Psoas muscle (tissue), 8 donors: ENCODE data around the gene THTPA. TPM values are rescaled to one million over a fixed set of nuclear protein-coding genes. Genes with fewer than 3 reads are reported as not detected.

Source experiments
- ATAC-seq, 4 donors: fragments of 200-7000 bp; cut with Tn5 transposase; one replicate each; pipeline ENCODE4 v1.9.1; 2020; ENCODE audit warnings: moderate library complexity in 3 of 4, mild to moderate bottlenecking in 2 of 4
- DNase-seq, 2 donors: peaks; one replicate each; pipeline ENCODE4 v3.0.0-alpha.2; 2020
- H3K27ac ChIP-seq: fragments of 200-600 bp; one replicate; pipeline ENCODE4 v1.8.0; 2022
- H3K27me3 ChIP-seq, 3 donors: fragments of 200-600 bp in 1 of 3; one replicate each; pipeline versions ENCODE4 v1.6.1 to v1.8.0; 2013 to 2022; ENCODE audit warnings: low read length in 2 of 3, mild to moderate bottlenecking in 2 of 3, moderate library complexity in 1 of 3; ENCODE audit not compliant: insufficient read depth in 3 of 3
- H3K36me3 ChIP-seq, 2 donors: fragments of 200-600 bp in 1 of 2; one replicate each; pipeline versions ENCODE4 v1.6.1 to v1.8.0; 2013 to 2022; ENCODE audit warnings: low read depth in 1 of 2, mild to moderate bottlenecking in 1 of 2, moderate library complexity in 1 of 2; ENCODE audit not compliant: insufficient read depth in 1 of 2
- H3K4me1 ChIP-seq: fragments of 200-600 bp; one replicate; pipeline ENCODE4 v1.8.0; 2022
- H3K4me3 ChIP-seq: fragments of 200-600 bp; one replicate; pipeline ENCODE4 v1.8.0; 2022; ENCODE audit warnings: mild to moderate bottlenecking
- H3K9me3 ChIP-seq: fragments of 200-600 bp; one replicate; pipeline ENCODE4 v1.8.0; 2022
- CTCF ChIP-seq: fragments of 200-600 bp; IDR thresholded peaks from one replicate; pipeline ENCODE4 v1.8.0; 2022; ENCODE audit warnings: antibody characterized with exemption
- WGBS, 3 donors: extraction: QIAGEN DNeasy Blood & Tissue Kit; methylation state at CpG; one replicate each; pipeline versions ENCODE4 v1.1.6 to v1.1.7; 2013; 5-methylcytosine and 5-hydroxymethylcytosine counted together
- intact Hi-C, 2 donors: fragments of 100-400 bp; cut with DNase I; formaldehyde crosslinking; loops; one replicate each; pipeline versions ENCODE4 v1.11.0 to v1.14.2; 2022
- polyA plus RNA-seq, 3 donors: library from polyadenylated mRNA; stranded (reverse); fragments of 200-250 nt; gene quantifications; one replicate each; pipeline ENCODE4 v1.2.3, GENCODE V29; 2013
- total RNA-seq, 4 donors: library from RNA; stranded (reverse); fragmentation: NEBNext Ultra II Directional in 2 of 4; extraction: Animal tissue kit (Norgen Biotek cat#: 25700) in 2 of 4; gene quantifications; one replicate each; pipeline versions ENCODE4 v1.2.1 to v1.2.4, GENCODE V29; 2021 to 2023
- donor health status: healthy with polysubstance abuse.
- donor health status: DM: no; HTN: no; CAD: no; lungs with moderate emphysema.
- donor health status: Bipolar disorder and iron deficiency.
- donor health status: healthy.
- donor health status: DM: yes; HTN: yes; CAD: no.
- donor health status: DM: no; HTN: no; CAD: no.
- donor health status: DM: no; HTN: no; CAD: no.
- donor health status: DM: yes; HTN: yes; CAD: no.

Gene THTPA
- total and polyA plus RNA-seq, 7 donors, result 18.5 to 53.5 (median 26.0) TPM

GRCh38 chr14:23539248-23540140 is 16.6 kb upstream of the THTPA start:
- 36 to 39% (median 38%) methylated on average over 10 of the region's 10 CpGs for WGBS, 3 donors
- no peak overlapping the region for H3K4me3 ChIP-seq
- no peaks in the 10 kb centered on the region for H3K4me1 ChIP-seq
- ATAC-seq (peak; percentile 54 to 77 (median 67)), DNase-seq (no peak)
- peak; percentile 70 for TF ChIP-seq CTCF
- H3K36me3 ChIP-seq, result no peaks in the 10 kb centered on the region
- intact Hi-C loops, result loop anchor here in 1 of 2 donors (5.0 kb wide), 1 partner anchor 52 kb away; no protein-coding TSS in a partner anchor
- H3K27ac ChIP-seq, result no peak overlapping the region
- H3K27me3 ChIP-seq, result no peaks in the 10 kb centered on the region
- H3K9me3 ChIP-seq, result no peaks in the 10 kb centered on the region

- Histone ChIP-seq H3K27me3 (no peaks in the 10 kb centered on the region), H3K4me1 (no peaks in the 10 kb centered on the region), H3K4me3 (no peak overlapping the region), H3K27ac (no peak overlapping the region), H3K36me3 (no peaks in the 10 kb centered on the region), H3K9me3 (no peaks in the 10 kb centered on the region)
- intact Hi-C loops, result no loop called here
- TF ChIP-seq CTCF, result no peak
- WGBS, 3 donors, result 86 to 87% (median 87%) methylated on average over 4 of the region's 4 CpGs
- DNase-seq (no peak), ATAC-seq (no peak)
These were observed 16.0 kb upstream of the THTPA start for GRCh38 chr14:23540141-23540469.

GRCh38 chr14:23542261-23542660 is 13.8 kb upstream of the THTPA start:
- no peaks in the 10 kb centered on the region for H3K9me3 ChIP-seq
- no peaks in the 10 kb centered on the region for H3K36me3 ChIP-seq
- H3K27ac ChIP-seq, result no peak overlapping the region
- TF ChIP-seq CTCF, result no peak
- ATAC-seq, result no peak
- H3K4me1 ChIP-seq, result no peaks in the 10 kb centered on the region
- no peak for DNase-seq
- 73 to 82% (median 80%) methylated on average over 5 of the region's 5 CpGs for WGBS, 3 donors
- no peaks in the 10 kb centered on the region for H3K27me3 ChIP-seq
- intact Hi-C loops, result no loop called here
- H3K4me3 ChIP-seq, result no peak overlapping the region

GRCh38 chr14:23543403-23543802 is 12.7 kb upstream of the THTPA start:
- no peaks in the 10 kb centered on the region for H3K36me3 ChIP-seq
- no peaks in the 10 kb centered on the region for H3K4me1 ChIP-seq
- WGBS, 3 donors, result 94 to 99% (median 95%) methylated on average over 5 of the region's 5 CpGs
- intact Hi-C loops, result no loop called here
- no peaks in the 10 kb centered on the region for H3K27me3 ChIP-seq
- no peaks in the 10 kb centered on the region for H3K9me3 ChIP-seq
- H3K4me3 ChIP-seq, result no peak overlapping the region
- DNase-seq (no peak), ATAC-seq (no peak)
- no peak overlapping the region for H3K27ac ChIP-seq
- TF ChIP-seq CTCF, result no peak
